ENCODE data around the gene RCOR2. TPM values are rescaled to one million over a fixed set of nuclear protein-coding genes. Genes with fewer than 3 reads are reported as not detected.
A peak's percentile ranks its signal among the peaks of the same experiment; 100 is the strongest.

The RCOR2 gene
- total RNA-seq, 2 donors from 2014 or later, result 2.1 to 2.5 TPM

DNA sequence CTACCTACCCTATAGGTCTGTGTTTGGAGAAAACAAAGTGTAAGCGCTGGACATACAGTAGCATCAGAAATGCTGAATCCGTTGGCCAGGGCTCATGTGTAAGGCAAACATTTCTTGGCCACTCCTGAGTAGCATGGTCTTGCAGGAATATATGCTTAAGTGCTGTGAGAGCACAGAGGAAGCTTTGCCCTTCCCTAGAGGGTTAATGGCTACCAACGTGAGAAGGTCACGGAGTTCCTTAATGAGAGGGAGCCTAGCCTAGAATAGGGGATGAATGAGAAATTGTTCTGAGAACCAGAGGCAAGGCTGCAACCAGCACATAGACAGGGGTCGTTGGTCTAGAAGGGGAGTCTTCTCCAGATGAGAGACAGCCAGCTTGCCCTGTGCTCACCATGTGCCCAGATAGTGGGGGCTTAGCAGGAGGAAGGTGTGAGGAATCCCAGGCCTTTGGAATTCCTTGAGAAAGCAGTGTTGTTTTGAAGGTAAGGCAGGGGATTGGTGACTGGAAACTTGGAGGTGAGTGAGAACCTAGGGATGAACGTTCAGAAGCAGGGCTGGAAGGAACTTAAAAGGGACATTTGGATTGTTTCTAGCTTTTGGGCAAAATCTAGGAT, 29.5 kb downstream of the RCOR2 start:
- intact Hi-C loops (cut with DNase I, micrococcal nuclease), result no loop called here
- no peak for ATAC-seq
- DNase-seq, result no peak

DNA sequence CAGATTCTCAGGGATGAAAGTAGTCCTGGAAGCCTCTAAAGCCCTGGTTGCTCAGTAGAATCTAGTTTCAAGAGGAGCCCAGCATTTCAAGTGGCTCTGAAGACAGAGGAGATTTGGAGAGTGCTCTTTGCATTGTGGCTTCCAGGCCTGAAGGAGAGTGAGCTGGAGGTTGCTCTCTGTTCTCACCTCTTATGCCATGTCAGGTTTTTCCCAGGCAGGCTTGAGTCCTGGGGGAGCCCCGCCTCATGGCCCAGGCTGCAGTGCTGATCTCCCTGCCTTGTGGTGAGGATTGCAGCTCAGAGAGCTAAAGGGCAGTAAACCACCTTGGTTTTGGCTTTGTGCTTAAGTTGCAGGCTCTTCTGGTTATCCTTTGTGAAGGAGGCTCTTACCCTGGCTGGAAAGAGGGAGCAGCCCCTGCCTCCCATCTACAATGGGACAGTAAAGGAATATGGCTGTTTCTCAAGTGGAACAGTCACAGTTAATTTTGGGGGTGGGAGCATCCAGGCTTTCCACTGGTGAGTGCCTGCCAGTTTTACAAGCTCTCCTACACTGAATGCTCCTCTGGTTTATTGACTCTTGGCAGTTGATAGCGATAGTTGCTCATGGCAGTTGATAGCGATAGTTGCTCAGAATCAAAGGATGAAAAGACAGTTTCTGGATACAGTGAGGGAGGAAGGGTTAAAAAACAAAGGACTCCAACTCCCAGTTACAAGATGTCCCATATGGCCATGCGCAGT, 32.6 kb downstream of the RCOR2 start:
- ATAC-seq (peak; percentile 22), DNase-seq (no peak)
- intact Hi-C loops (cut with DNase I, micrococcal nuclease), result no loop called here

DNA sequence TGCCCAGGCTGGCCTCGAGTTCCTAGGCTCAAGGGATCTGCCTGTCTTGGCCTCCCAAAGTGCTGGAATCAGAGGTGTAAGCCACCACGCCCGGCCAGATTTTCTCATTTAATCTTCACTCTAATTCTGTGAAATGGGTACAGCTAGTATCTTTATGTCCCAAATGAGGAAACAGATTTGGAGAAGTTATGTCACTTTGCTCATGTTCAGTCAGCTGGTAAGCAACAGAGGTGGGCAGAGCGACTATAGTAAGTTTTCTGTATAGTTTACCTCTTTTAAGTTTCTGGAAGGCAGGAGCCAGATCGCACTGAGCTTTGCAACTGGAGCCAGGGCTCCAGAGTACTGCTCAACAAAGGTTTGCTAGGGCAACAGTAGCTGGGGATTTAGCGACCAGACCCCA, 33.2 kb downstream of the RCOR2 start:
- ATAC-seq (no peak), DNase-seq (no peak)
- intact Hi-C loops (cut with DNase I, micrococcal nuclease), result no loop called here

DNA sequence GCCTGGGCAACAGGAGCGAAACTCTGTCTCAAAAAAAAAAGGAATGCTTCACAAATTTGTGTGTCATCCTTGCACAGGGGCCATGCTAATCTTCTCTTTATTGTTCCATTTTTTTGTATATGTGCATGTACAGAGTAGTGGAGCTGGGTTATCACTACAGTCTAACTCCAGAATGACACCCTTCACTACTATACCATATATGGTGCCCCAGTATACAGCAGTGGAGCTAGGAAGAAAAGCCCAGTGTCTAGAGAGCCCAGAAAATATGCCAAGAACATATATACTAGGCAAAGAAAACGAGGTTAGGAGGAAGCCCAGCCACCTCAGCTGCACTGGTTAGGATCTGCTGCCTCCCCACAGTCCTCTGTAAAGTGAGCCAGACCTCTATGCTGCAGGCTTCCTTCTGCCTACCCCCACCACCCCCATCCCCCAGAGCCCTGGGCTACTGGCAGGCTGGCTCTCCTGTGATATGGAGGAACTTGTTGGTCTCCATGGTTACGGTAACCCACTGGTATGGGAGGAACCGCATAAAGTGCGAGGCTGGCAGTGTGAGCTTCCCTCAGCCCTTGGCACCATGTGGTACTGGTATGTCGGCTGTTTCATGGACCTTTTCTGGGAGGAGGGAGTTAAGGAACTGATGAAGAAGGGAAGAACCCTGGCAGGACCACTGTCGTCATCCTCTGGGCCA, 34.3 kb downstream of the RCOR2 start:
- intact Hi-C loops (cut with DNase I, micrococcal nuclease), result no loop called here
- DNase-seq (no peak), ATAC-seq (no peak)

DNA sequence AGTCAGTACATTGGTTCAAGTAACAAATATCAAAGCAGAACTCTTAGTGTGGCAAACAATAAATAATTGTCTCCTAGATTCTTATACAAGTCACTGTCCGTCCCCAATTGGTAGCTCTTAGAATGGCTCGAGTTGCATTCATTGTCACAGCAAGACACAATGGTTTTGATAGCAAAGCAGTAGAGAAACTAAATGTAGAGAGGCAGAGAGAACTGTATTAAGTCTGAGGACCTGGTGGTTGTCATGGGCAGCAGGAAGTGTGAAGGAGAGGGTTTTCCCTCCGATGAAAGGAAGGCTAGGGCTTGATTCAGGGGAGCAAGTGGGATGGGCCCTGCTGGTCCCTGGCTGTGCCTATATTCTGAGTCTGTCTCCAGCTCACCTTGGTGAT, 36.6 kb downstream of the RCOR2 start:
- ATAC-seq (peak; percentile 12), DNase-seq (no peak)
- intact Hi-C loops (cut with DNase I, micrococcal nuclease), result no loop called here

DNA sequence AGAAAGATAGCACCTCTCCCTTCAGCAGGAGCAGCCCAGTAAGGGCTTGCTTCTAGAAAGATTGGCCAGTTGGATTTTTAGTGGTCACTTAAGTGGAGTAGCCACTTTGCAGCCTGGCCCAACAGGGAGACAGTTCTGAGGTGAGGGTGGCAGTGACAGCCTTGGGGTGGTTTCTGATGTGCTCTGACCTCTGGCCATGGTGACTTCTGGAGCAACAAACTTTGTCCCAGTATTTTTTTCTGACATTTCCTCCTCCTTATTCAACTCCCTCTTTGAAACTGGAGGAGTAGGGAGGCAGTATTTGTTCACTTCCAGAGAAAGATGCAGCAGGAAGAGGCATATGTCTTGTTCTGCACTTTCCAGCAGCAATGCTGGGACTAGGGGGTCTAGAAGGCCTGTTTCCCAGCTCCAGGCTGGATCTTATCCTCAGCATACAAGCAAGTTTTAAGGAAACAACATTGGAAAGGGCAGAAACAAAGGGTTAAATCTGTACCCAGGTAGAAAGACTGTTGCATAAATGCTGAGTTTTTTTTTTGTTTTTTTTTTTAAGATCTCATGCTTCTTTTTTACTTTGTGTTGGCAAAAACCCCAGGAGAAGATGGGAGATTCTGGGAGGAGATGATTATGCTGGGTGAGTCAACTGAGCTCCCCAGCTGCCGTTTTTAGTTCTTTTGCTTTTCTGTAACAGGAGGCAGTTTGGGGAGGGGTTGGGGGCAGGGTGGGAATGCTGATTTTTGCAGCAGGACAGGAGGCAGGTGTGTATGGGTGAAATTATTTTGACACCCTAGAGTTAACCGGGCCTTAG, 37.2 kb downstream of the RCOR2 start:
- intact Hi-C loops (cut with DNase I, micrococcal nuclease), result no loop called here
- DNase-seq, result no peak
- ATAC-seq, result peak; percentile 81

DNA sequence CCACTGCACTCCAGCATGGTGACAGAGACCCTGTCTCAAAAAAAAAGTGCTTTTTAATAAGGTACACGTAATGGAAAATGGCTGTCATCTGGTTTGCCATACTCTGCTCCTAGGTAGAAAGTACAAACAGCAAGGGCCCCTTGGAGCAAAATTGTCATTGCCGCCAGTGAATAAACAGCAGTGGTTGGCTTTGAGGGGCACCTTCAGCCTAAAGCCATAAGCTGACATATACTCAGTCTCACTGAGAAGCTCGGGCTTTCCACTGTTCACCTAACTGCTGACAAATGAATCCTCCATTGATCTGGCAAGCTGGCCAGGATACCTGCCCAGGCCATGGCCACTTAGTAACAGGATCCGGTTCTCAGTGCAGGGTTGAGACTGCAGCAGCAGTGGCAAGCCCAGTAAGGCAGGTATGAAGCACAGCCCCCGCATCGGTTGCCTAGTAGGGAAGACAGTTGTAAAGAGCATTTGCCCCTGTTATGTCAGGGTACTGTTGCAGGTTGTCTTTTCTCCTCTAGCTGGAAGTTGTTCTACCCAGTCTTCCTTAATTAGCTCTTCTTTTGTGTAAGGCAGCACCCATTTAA, 39.2 kb downstream of the RCOR2 start:
- intact Hi-C loops (cut with DNase I, micrococcal nuclease), result no loop called here
- ATAC-seq, result no peak
- no peak for DNase-seq

DNA sequence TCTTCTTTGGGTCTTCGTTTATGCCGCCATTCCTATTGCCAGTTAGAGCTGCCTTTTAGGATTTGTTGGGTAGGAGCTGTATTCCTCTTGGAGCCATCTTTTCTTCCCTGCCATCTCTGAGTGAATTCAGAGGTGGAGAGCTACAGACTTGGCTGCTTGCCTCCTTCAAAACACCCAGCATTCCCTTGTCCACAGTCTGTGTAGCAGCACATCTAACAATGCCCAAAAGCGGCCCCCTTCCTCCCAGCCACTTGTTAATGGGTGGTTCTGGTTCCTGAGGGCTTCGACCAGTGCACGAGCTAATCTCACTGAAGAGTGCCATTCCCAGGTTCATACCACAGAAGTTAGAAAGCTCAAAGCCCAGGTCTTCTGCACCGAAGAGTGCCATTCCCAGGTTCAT, 40.3 kb downstream of the RCOR2 start:
- DNase-seq, result no peak

DNA sequence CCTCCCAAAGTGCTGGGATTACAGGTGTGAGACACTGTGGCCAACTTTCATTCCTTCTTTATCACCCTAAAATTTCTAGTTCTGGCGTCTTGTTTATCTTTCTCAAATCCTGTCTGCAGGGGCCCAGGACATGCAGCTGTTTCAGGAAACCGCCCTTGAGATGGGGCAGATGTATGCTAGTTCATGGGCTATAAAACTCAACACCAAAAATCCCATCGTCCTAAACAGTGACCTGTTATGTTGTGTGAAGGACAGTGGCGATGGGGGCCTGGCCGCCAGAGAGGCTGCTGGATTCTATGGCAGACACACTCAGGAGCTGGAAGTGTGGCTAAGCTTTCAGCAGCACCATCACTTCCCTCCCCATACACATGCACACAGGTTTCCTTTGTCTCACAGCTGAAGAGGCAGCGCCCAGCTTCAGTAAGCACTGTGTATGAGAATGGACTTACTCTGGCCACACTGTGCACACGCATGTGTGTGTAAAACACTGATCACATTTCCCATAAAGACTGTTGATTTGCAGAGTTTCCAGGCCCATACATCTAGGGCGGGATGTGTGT, 41.4 kb downstream of the RCOR2 start:
- no peak for DNase-seq
- no peak for ATAC-seq
- intact Hi-C loops (cut with DNase I, micrococcal nuclease), result no loop called here

More for the DNA sequence above, 40.3 kb downstream of the RCOR2 start:
- no peak for ATAC-seq
- intact Hi-C loops (cut with DNase I, micrococcal nuclease), result no loop called here

DNA sequence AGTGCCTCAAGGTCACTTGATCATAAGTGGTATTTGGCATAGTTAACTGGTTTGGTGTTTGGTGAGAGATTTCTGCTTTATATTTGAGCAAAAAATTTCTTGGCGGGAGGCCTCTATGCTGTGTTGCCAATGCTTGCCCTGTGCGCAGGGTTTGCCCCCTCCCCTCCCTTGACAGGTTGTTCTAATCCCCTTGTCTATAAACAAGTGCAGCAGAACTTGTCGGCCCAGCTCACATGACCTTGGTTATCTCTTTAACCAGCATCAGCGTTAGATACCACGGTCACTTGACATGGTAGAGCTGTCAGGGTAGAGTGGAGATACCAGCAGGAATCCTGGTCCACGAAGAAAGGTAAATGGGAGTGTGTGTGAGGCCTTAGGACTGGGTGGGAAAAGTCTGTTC, 42.5 kb downstream of the RCOR2 start:
- DNase-seq (no peak), ATAC-seq (no peak)
- intact Hi-C loops (cut with DNase I, micrococcal nuclease), result no loop called here

DNA sequence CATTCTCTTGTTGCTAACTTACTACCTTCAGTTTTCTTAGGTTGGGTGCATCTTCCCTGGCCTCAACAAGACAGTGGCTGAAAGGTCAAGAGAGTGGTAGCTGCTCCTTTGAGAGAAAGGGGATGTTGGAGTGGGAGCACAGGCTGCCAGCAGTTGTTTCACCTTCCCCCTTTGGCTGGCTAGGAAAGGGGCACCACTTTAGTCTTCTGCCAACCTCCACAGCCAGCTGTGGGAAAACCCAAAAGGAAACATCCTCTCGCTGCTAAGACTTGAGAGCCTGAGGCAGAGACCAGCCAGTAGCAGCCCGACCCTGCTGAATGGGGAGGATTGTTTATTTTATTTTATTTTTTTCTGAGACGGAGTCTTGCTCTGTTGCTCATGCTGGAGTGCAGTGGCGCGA, 43.7 kb downstream of the RCOR2 start:
- DNase-seq (no peak), ATAC-seq (no peak)
- intact Hi-C loops (cut with DNase I, micrococcal nuclease), result no loop called here

DNA sequence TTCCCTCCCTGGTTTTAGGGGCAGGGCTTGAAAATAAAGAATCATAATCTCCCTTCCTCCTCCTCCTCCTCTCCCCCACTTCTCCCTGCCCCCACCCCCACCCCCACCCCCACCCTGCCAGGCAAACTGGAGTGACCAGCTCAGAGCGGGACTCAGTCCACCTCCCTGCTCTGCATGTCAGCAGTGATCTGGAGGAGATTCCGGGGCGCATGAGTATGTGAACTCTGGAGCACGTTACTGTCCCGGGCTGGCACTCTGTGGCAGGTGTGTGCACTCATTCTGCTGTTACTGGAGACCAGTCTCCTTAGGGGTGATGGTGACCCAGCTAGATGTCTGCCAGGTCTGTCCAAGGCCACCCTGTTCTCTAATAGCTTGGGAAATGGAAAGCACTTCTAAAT, 44.2 kb downstream of the RCOR2 start:
- intact Hi-C loops (cut with DNase I, micrococcal nuclease), result no loop called here
- peak; percentile 51 to 56 for DNase-seq

DNA sequence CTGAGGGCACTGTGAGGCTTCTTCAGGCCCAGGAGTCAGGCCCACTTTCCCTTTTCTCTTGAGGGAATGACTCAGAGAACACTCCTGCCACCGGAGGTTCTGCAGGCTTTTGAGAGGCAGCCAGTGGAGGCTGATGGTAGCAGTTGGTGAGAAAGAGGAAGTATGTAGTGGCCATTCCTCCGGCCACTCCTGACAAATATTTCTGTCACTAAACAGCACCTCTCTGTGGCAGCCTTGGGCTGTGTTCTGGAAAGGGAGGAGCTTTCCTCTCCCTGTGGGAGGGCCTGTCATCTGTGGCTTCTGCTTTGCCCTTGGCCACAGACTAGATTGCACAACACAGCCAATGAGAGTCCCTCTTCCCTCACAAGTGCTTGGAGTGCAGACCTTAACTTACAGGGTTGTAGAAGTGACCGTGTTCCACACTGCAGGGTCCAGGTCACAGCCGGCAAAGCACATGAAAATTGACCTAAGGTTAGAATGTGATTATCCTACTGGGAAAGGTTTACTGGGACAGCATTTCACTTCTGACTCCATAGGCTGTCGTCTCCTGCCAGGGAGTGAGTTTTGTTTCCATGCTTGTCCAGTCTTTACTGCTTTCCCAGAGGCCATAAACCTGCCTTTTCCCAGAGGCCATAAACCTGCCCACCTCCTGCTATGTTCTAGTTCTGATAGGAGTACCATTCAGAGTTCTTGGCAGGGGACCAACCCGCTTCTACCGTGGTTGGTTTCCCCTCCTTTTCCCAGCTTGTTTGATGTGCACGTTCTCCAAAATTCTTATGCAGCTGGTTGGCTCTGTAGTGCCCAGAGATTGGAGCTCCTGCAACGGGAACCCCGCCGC, 44.8 kb downstream of the RCOR2 start:
- DNase-seq (peak; percentile 90 to 93), ATAC-seq (peak; percentile 81)
- intact Hi-C loops (cut with DNase I, micrococcal nuclease), result no loop called here

More for the DNA sequence above, 44.2 kb downstream of the RCOR2 start:
- ATAC-seq, result peak; percentile 23

DNA sequence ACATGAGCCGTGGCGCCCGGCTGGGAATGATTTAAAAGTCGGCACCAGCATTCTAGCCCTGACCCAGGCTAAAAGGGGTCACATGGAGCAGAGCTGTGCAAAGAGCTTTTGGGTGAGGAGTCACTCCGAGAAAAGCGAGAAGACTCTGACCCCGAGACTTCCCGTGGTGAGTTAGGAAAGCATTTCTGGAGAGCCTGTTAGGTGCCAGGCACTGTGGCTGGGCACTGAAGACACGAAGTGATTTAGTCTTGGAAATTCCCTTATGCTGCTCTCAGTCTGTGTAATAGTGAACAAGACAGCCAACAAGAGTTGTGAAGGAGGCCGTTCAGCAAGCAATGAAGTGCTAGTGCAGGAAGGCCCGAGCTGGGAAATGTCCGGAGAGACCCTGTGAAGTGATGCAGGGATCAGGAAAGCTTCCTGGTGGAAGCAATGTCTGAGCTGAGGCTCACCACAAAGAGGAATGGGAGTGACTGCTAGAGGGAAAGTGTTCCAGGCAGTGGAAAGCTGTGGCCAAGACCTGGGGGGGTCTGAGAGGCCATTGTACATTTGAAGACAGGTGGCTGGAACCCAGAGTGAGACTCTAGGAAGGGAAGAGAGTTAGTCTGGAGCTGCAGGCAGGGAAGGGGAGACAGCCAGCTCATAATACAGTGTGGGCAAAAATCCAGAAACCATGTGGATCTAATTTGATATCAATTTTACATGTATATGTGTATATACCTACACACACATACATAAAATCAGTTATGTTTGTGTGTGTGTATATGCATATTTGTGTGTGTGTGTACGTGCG, 46.4 kb downstream of the RCOR2 start:
- DNase-seq, result no peak
- intact Hi-C loops (cut with DNase I, micrococcal nuclease), result no loop called here
- no peak for ATAC-seq

DNA sequence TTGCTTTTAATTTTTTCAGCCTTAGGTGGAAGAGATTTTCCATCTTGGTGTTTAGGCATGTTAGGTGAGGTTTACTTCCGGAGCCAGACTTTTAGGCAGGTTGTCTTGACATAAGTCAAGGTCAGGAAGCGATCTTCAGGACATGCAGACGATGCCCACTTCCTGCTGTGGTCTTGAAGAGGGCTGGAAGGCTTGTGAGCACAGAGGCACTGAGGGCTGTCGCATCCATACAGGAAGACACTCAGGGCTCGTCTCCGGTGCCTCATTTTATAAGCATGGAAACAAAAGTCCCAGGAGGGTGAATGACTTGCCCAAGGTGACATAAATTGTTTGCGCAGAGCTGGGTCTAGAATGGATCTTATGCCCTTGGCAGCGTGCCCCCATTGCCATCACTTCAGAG, 47.3 kb downstream of the RCOR2 start:
- no peak for ATAC-seq
- DNase-seq, result peak in 1 of 2 donors; percentile 26
- intact Hi-C loops (cut with DNase I, micrococcal nuclease), result no loop called here

DNA sequence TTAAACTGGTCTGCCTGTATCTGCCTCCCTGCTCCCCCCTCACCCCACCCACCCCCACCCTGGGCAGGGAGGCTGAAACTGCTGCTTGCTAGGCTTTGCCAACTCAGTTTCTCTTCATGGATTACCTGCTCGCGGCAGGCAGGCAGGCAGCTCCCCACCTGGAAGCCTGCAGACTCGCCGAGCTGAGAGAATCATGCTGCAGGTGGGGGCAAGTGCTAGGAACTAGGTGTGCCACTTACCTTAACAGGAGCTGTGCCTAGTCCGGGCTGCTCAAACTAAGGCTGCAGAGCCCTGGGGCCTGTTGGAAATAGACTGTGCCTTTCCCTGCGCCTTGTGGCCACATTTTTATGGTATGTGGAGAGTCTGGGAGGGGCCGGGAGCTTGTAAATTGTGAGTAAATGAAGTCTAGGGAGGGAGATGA, 47.8 kb downstream of the RCOR2 start:
- peak; percentile 73 to 79 for DNase-seq
- peak; percentile 53 for ATAC-seq
- intact Hi-C loops (cut with DNase I, micrococcal nuclease), result no loop called here

DNA sequence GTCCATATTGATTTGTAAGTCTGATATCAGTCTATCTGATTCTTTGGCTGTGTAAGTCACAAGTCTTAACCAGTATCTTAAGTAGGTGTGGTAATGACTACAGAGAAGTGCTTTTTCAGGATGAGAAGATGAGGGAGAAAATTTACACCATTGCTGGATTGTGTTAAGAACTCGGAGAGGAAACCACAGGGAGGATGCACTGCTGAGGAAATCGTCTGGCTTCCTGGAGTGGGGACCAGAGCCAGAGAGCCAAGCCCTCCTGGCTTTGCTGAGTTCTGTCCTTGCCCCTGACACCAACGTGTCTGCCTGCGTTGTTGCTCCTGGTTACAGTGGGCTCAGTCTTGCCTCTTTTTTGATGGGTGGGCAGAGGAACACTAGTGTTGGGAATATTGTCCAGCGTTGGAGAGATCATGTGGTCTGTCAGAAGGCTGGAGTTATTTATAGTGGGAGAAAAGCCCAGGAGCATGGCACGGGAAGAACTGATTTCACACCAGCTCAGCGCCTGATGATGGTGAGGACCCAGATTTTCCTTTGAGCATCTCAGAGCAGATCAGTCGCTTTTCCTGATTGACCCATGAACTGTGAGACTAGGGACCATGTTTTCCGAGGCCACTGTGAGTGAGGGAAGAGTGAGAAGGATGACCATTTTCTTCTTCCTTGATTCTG, 48.4 kb downstream of the RCOR2 start:
- DNase-seq, result no peak

More for the DNA sequence above, 48.4 kb downstream of the RCOR2 start:
- ATAC-seq, result no peak
- intact Hi-C loops (cut with DNase I, micrococcal nuclease), result no loop called here

Data from left colon (tissue), 2 donors.